Subcutaneous adipose tissue (tissue), 4 donors: ENCODE measurements around the gene DHX15. TPM values are rescaled to one million over a fixed set of nuclear protein-coding genes. Genes with fewer than 3 reads are reported as not detected.

Experiments
- CTCF ChIP-seq: fragments of 450-650 bp; IDR thresholded peaks from one replicate; pipeline ENCODE4 v1.5.1; 2016; ENCODE audit warnings: low read depth, mild to moderate bottlenecking, control low read depth, antibody characterized with exemption, moderate library complexity
- total RNA-seq, 4 donors: library from RNA; depleted of rRNA; stranded (reverse); fragments of >200 nt; gene quantifications; one replicate each; pipeline ENCODE4 v1.1.0, GENCODE V29; 2016

Gene DHX15
- total RNA-seq, 4 donors from 2014 or later: 106 to 166 (median 120) TPM

GRCh38 chr4:24583451-24584210 lies 723 bp downstream of the DHX15 start:
- TF ChIP-seq CTCF: no peak

- no peak for TF ChIP-seq CTCF
Measured at GRCh38 chr4:24582235-24582832, 2.0 kb downstream of the DHX15 start.

- no peak for TF ChIP-seq CTCF
Measured at GRCh38 chr4:24578364-24578763, 6.0 kb downstream of the DHX15 start.

- TF ChIP-seq CTCF: no peak
Measured at GRCh38 chr4:24576276-24576675, 8.1 kb downstream of the DHX15 start.

GRCh38 chr4:24574236-24574635 lies 10.1 kb downstream of the DHX15 start:
- no peak for TF ChIP-seq CTCF

- TF ChIP-seq CTCF: no peak
Measured at GRCh38 chr4:24573582-24573981, 10.8 kb downstream of the DHX15 start.

GRCh38 chr4:24570574-24571236 lies 13.6 kb downstream of the DHX15 start:
- no peak for TF ChIP-seq CTCF
